Mucosa of descending colon (tissue), 3 donors: ENCODE data around the gene PDE8B. TPM values are rescaled to one million over a fixed set of nuclear protein-coding genes. Genes with fewer than 3 reads are reported as not detected.
"Not testable (repeated sequence)": the region's sequence is repeated elsewhere in the genome, so short reads cannot be mapped to it uniquely, and the experiment has no call there.

Experiments used
- ATAC-seq: fragments of 200-7000 bp; cut with Tn5 transposase; one replicate; pipeline ENCODE4 v1.9.1; 2020; ENCODE audit warnings: mild to moderate bottlenecking, moderate library complexity
- DNase-seq, 3 donors: peaks; one replicate each; pipeline ENCODE4 v3.0.0-alpha.2; 2020
- H3K36me3 ChIP-seq: fragments of 200-600 bp; one replicate; pipeline ENCODE4 v1.8.0; 2021; ENCODE audit warnings: low read depth, mild to moderate bottlenecking
- H3K4me1 ChIP-seq: fragments of 200-600 bp; one replicate; pipeline ENCODE4 v1.8.0; 2021; ENCODE audit warnings: low read depth, mild to moderate bottlenecking
- H3K4me3 ChIP-seq: fragments of 200-600 bp; one replicate; pipeline ENCODE4 v1.8.0; 2021; ENCODE audit warnings: mild to moderate bottlenecking
- H3K9me3 ChIP-seq: fragments of 200-600 bp; one replicate; pipeline ENCODE4 v1.8.0; 2021; ENCODE audit warnings: mild to moderate bottlenecking
- intact Hi-C, 2 donors: fragments of 100-400 bp; cut with DNase I in 1 of 2; cut with micrococcal nuclease in 1 of 2; formaldehyde crosslinking; loops; one replicate each; pipeline versions ENCODE4 v1.11.0 to v1.11.1; 2022; cut with DNase I, micrococcal nuclease
- total RNA-seq, 3 donors: library from RNA; stranded (reverse); fragmentation: NEBNext Ultra II Directional in 2 of 3; extraction: Animal tissue kit (Norgen Biotek cat#: 25700) in 2 of 3; gene quantifications; one replicate each; pipeline versions ENCODE4 v1.2.1 to v1.2.4, GENCODE V29; 2021 to 2023
- TF ChIP-seq, protein P1 (sequence below): fragments of 200-600 bp; IDR thresholded peaks from one replicate; pipeline ENCODE4 v1.8.0; 2022; ENCODE audit warnings: antibody characterized with exemption, mild to moderate bottlenecking
- donor health status: DM: no; HTN: no; CAD: no; lungs with moderate emphysema.
- donor health status: DM: no; HTN: no; CAD: no.
- donor health status: DM: no; HTN: yes; CAD: no.

The PDE8B gene
- total RNA-seq, 3 donors from 2014 or later, result 0.52 to 6.9 (median 0.70) TPM

DNA sequence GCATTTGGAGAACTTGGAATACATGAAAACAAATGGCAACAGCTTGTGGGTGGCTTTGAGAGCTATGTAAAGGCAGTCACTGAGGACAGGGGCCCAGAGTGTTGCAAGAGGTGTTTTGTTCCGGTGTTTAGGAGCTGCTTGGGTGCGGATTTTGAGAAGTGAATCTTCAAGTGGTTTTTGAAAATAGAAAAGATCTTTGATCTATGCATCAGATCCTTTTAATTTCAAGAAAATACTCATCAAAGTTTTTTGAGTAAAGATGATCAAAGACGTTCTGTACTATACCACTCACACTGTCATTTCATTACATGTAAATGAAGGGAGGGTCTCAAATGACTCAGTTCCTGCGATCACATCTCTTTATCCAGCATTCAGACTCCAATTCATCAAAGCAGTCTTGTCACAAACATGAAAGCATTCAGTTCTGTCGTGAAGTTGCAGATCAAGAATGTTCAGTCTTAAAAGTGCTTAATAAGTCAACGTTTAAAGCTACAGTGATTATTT is 169.1 kb downstream of the PDE8B start:
- TF ChIP-seq, protein P1, sequence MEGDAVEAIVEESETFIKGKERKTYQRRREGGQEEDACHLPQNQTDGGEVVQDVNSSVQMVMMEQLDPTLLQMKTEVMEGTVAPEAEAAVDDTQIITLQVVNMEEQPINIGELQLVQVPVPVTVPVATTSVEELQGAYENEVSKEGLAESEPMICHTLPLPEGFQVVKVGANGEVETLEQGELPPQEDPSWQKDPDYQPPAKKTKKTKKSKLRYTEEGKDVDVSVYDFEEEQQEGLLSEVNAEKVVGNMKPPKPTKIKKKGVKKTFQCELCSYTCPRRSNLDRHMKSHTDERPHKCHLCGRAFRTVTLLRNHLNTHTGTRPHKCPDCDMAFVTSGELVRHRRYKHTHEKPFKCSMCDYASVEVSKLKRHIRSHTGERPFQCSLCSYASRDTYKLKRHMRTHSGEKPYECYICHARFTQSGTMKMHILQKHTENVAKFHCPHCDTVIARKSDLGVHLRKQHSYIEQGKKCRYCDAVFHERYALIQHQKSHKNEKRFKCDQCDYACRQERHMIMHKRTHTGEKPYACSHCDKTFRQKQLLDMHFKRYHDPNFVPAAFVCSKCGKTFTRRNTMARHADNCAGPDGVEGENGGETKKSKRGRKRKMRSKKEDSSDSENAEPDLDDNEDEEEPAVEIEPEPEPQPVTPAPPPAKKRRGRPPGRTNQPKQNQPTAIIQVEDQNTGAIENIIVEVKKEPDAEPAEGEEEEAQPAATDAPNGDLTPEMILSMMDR, result no peak
- intact Hi-C loops, result no loop called here
- no peaks in the 10 kb centered on the region for H3K36me3 ChIP-seq

DNA sequence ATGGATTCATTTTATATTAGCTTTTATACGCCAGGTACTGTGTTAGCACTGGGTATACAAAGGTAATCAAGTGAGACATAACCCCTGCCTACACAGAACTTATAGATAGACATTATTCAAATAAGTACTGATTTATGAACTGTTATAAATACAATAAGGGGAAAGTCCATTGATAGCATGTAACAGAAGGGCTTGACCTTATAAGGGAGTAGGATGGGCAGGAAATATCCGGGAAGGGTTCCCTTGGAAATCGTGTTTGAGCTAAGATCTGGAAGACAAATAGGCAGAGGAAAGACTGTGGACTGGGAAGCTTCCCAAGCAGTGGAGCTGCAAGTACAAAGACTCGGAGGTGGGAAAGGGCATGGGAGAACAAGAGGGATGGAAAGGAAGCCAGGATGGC is 170.2 kb downstream of the PDE8B start:
- TF ChIP-seq, protein P1, result no peak
- no peaks in the 10 kb centered on the region for H3K9me3 ChIP-seq
- DNase-seq (no peak), ATAC-seq (no peak)
- intact Hi-C loops, result no loop called here
- H3K36me3 ChIP-seq, result no peaks in the 10 kb centered on the region
- H3K4me3 ChIP-seq, result no peak overlapping the region
- no peaks in the 10 kb centered on the region for H3K4me1 ChIP-seq

More for the DNA sequence above, 169.1 kb downstream of the PDE8B start:
- Histone ChIP-seq H3K4me1 (no peaks in the 10 kb centered on the region), H3K4me3 (no peak overlapping the region), H3K9me3 (no peaks in the 10 kb centered on the region)
- DNase-seq, result no peak
- ATAC-seq, result no peak

DNA sequence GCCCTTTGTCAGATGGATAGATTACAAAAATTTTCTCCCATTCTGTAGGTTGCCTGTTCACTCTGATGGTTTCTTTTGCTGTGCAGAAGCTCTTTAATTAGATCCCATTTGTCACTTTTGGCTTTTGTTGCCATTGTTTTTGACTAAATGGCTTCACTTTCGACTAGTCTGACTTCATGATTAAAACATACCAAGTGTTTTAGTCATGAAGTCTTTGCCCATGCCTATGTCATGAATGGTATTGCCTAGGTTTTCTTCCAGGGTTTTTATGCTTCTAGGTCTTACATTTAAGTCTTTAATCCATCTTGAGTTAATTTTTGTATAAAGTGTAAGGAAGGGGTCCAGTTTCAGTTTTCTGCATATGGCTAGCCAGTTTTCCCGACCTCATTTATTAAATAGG is 172.9 kb downstream of the PDE8B start:
- intact Hi-C loops, H3K4me1 ChIP-seq, DNase-seq, ATAC-seq, H3K9me3 ChIP-seq, H3K36me3 ChIP-seq, H3K4me3 ChIP-seq: not testable (repeated sequence)

DNA sequence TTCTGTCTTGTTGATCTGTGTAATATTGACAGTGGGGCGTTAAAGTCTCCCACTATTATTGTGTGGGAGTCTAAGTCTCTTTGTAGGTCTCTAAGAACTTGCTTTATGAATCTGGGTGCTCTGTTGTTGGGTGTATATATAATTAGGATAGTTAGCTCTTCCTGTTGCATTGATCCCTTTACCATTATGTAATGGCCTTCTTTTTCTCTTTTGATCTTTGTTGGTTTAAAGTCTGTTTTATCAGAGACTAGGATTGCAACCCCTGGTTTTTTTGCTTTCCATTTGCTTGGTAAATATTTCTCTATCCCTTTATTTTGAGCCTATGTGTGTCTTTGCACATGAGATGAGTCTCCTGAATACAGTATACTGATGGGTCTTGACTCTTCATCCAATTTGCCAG is 175.9 kb downstream of the PDE8B start:
- H3K4me1 ChIP-seq, ATAC-seq, H3K9me3 ChIP-seq, H3K36me3 ChIP-seq, intact Hi-C loops, DNase-seq, H3K4me3 ChIP-seq: not testable (repeated sequence)

DNA sequence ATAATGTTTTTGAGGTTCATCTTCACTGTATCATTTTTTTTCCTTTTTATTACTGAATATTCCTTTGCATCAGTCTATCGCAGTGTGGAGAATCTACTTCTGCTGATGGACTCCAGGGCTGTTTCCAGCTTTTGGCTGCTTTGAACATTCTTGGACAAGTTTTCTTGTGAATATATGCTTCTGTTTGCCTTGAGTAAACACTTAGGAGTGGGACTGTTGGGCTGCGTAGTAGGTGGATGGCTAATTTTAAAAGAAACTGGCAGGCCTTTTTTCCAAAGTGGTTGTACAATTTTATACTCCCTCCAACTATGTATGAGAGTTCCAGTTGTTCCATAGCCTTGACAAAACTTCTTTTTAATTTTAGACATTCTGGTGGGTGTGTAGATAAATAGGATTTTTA is 179.3 kb downstream of the PDE8B start:
- H3K9me3 ChIP-seq, result no peaks in the 10 kb centered on the region
- H3K4me3 ChIP-seq, result no peak overlapping the region
- intact Hi-C loops, result no loop called here
- no peaks in the 10 kb centered on the region for H3K4me1 ChIP-seq
- ATAC-seq (no peak), DNase-seq (no peak)
- no peaks in the 10 kb centered on the region for H3K36me3 ChIP-seq
- TF ChIP-seq, protein P1, result no peak

DNA sequence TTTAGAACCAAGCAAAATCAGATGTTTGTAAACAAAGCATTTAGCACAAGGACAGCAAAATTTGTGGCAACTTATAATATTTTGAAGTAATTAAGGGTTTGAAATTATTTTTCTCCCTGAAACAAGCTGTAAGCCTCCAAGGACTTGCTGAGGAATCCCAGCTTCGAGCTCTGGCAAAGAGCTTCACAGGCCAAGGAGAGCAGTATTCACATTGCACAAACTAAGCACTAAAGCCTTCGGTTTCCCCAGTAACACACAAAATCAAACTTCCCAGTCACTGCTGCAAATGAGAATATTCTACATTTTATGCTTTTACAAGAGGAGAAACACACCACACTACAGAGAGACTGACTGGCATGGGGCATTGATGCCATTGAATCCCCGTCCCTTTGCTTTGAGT is 179.7 kb downstream of the PDE8B start:
- H3K4me1 ChIP-seq, result no peaks in the 10 kb centered on the region
- no peak overlapping the region for H3K4me3 ChIP-seq
- no peak for DNase-seq
- no peak for ATAC-seq
- TF ChIP-seq, protein P1, result no peak
- H3K9me3 ChIP-seq, result no peaks in the 10 kb centered on the region
- intact Hi-C loops, result no loop called here
- no peaks in the 10 kb centered on the region for H3K36me3 ChIP-seq

DNA sequence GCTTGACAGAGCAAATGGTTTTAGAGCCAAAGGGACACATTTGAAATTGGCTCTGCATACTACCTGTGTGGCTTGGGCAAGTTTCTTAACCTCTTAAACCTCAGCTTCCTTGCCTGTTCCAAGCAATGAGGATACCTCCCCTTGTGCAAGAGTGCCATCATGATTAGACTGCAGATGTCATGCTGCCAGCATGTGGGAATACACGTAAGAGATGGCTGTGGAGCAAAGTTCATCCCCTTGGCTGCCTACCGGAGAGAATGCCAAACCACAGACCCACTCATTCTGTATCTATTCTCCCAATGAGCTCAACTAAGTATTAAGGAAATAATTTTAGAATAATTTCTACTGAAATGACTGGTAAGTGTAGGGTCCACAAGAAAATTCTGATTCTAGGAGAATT is 180.3 kb downstream of the PDE8B start:
- TF ChIP-seq, protein P1, result no peak
- intact Hi-C loops, result no loop called here
- DNase-seq (no peak), ATAC-seq (no peak)
- H3K4me3 ChIP-seq, result no peak overlapping the region
- H3K4me1 ChIP-seq, result no peaks in the 10 kb centered on the region
- no peaks in the 10 kb centered on the region for H3K9me3 ChIP-seq
- no peaks in the 10 kb centered on the region for H3K36me3 ChIP-seq
